Endodermal cell (in vitro differentiated cells): ENCODE data around the gene SCAF8. TPM values are rescaled to one million over a fixed set of nuclear protein-coding genes. Genes with fewer than 3 reads are reported as not detected.
"Not testable (repeated sequence)": the region's sequence is repeated elsewhere in the genome, so short reads cannot be mapped to it uniquely, and the experiment has no call there.

ENCODE experiments used
- DNase-seq: peaks from one replicate; pipeline ENCODE4 v3.0.0-alpha.2; 2017
- H3K27ac ChIP-seq: 2 replicates; pipeline ENCODE4 v1.5.1; 2013; ENCODE audit warnings: mild to moderate bottlenecking, low read depth, low read length, moderate library complexity
- H3K27me3 ChIP-seq: 2 replicates; pipeline ENCODE4 v1.6.1; 2013; ENCODE audit warnings: mild to moderate bottlenecking, low read length, moderate library complexity; ENCODE audit not compliant: insufficient read depth, control insufficient read depth, poor library complexity, severe bottlenecking
- H3K36me3 ChIP-seq: 2 replicates; pipeline ENCODE4 v1.7.0; 2013; ENCODE audit warnings: mild to moderate bottlenecking, low read length, moderate library complexity; ENCODE audit not compliant: control insufficient read depth, insufficient read depth
- H3K4me1 ChIP-seq: one replicate; pipeline ENCODE4 v1.7.0; 2013; ENCODE audit warnings: low read length; ENCODE audit not compliant: control insufficient read depth, insufficient read depth
- H3K4me3 ChIP-seq: 2 replicates; pipeline ENCODE4 v1.5.1; 2013; ENCODE audit warnings: mild to moderate bottlenecking, low read length, moderate library complexity
- H3K9ac ChIP-seq: 2 replicates; pipeline ENCODE4 v1.6.1; 2013; ENCODE audit warnings: mild to moderate bottlenecking, low read length, moderate library complexity; ENCODE audit not compliant: poor library complexity, severe bottlenecking; ENCODE audit errors: extremely low read depth
- H3K9me3 ChIP-seq: 2 replicates; pipeline ENCODE4 v1.6.1; 2013; ENCODE audit warnings: mild to moderate bottlenecking, low read length, moderate library complexity; ENCODE audit not compliant: control insufficient read depth
- H3K27ac Mint-ChIP-seq: 2 replicates; pipeline ENCODE4 v1.8.0; 2020; ENCODE audit warnings: mixed read lengths
- H3K27me3 Mint-ChIP-seq: 2 replicates; pipeline ENCODE4 v1.8.0; 2021; ENCODE audit warnings: mild to moderate bottlenecking, mixed read lengths; ENCODE audit not compliant: insufficient read depth
- H3K36me3 Mint-ChIP-seq: 2 replicates; pipeline ENCODE4 v1.8.0; 2020; ENCODE audit warnings: low read depth, mixed read lengths
- H3K4me1 Mint-ChIP-seq: 2 replicates; pipeline ENCODE4 v1.8.0; 2020; ENCODE audit warnings: mixed read lengths
- H3K4me3 Mint-ChIP-seq: 2 replicates; pipeline ENCODE4 v1.8.0; 2020; ENCODE audit warnings: mild to moderate bottlenecking, moderate library complexity, mixed read lengths
- H3K9me3 Mint-ChIP-seq: 2 replicates; pipeline ENCODE4 v1.8.0; 2020; ENCODE audit warnings: mild to moderate bottlenecking, mixed read lengths
- WGBS, 2 experiments: methylation state at CpG; one replicate each; pipeline versions ENCODE4 v1.1.5 to v1.1.7; 2013; ENCODE audit warnings: missing lambda C conversion rate in 2 of 2, mixed read lengths in 1 of 2; ENCODE audit not compliant: insufficient coverage in 1 of 2, insufficient read length in 1 of 2; 5-methylcytosine and 5-hydroxymethylcytosine counted together
- total RNA-seq, 2 donors: library from RNA; stranded (reverse); fragmentation: NEBNext Ultra II Directional in 1 of 2; extraction: Animal tissue kit (Norgen Biotek cat#: 25700) in 1 of 2; gene quantifications; 2 replicates in 1 of 2; 3 replicates in 1 of 2; pipeline ENCODE4 v1.2.1, GENCODE V29; 2021
- TF ChIP-seq, protein P1 (sequence below): fragments of 200-600 bp; sonication (generic); conservative IDR thresholded peaks from 2 replicates; pipeline ENCODE4 v1.5.0; 2021; ENCODE audit warnings: antibody characterized with exemption, mild to moderate bottlenecking

The SCAF8 gene
- total RNA-seq, 2 donors from 2014 or later, result 49.7 to 56.2 TPM

DNA sequence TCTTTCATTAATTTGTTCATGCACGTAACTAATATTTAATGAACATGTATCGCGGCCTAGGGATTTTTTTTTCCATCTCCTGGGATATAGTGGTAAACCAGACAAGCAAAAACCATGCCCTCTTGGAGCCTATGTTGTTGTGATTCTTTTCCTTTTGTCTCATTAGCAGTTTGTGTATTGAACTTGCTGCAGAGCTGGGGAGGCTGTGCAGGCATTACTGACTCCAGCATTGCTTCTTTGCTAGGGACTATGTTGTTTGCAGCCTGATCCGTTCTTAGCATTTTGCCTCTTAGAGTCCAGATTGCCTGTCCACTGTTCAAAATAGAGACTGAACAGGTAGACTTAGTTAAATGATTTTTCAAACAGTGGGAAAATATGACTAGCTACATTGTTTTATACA is 9.7 kb downstream of the SCAF8 start:
- H3K9me3 ChIP-seq, result no peaks in the 10 kb centered on the region
- no peak overlapping the region for H3K27ac ChIP-seq
- peaks cover 18% of the 10 kb centered on the region for H3K36me3 ChIP-seq
- H3K9ac ChIP-seq, result no peak overlapping the region
- peaks cover 9% of the 10 kb centered on the region for H3K4me1 ChIP-seq
- H3K27me3 Mint-ChIP-seq, result no peaks in the 10 kb centered on the region
- H3K4me3 Mint-ChIP-seq, result no peak overlapping the region
- WGBS, 2 experiments, result 94 to 100% methylated on average over 3 to 4 of the region's 4 CpGs
- DNase-seq, result no peak
- peak overlapping the region; percentile 40 for H3K27ac Mint-ChIP-seq
- peaks cover 23% of the 10 kb centered on the region for H3K36me3 Mint-ChIP-seq
- H3K27me3 ChIP-seq, result no peaks in the 10 kb centered on the region
- no peaks in the 10 kb centered on the region for H3K9me3 Mint-ChIP-seq
- peaks cover 30% of the 10 kb centered on the region for H3K4me1 Mint-ChIP-seq
- peak overlapping the region; percentile 19 for H3K4me3 ChIP-seq
- TF ChIP-seq, protein P1, sequence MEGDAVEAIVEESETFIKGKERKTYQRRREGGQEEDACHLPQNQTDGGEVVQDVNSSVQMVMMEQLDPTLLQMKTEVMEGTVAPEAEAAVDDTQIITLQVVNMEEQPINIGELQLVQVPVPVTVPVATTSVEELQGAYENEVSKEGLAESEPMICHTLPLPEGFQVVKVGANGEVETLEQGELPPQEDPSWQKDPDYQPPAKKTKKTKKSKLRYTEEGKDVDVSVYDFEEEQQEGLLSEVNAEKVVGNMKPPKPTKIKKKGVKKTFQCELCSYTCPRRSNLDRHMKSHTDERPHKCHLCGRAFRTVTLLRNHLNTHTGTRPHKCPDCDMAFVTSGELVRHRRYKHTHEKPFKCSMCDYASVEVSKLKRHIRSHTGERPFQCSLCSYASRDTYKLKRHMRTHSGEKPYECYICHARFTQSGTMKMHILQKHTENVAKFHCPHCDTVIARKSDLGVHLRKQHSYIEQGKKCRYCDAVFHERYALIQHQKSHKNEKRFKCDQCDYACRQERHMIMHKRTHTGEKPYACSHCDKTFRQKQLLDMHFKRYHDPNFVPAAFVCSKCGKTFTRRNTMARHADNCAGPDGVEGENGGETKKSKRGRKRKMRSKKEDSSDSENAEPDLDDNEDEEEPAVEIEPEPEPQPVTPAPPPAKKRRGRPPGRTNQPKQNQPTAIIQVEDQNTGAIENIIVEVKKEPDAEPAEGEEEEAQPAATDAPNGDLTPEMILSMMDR, result no peak

DNA sequence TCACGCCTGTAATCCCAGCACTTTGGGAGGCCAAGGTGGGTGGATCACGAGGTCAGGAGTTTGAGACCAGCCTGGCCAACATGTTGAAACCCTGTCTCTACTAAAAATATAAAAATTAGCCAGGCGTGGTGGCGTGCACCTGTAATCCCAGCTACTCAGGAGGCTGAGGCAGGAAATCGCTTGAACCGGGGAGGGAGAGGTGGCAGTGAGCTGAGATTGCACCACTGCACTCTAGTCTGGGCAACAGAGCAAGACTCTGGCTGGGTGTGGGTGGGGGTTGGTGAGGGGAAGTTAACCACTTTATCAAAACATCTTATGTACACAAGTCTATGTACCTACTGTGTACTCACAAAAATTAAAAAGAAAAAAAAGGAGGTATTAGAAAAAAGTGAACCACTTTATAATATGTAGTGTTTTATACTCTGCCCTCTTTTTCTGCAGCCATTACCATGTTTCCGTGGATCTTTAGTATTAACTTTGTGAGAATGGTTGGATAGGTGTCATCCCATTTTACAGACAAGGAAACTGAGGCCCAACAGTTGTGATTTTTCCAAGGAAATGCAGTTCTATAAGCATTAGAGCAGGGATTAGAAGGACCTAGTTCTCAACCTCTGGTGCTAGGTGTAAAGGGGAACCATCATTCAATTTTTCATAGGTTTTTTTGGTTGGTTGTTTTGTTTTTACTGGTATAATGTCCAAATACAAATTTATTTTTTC is 11.0 kb downstream of the SCAF8 start:
- not testable (repeated sequence) for H3K27ac ChIP-seq, DNase-seq, H3K9ac ChIP-seq, H3K9me3 ChIP-seq, H3K4me1 ChIP-seq, H3K27me3 ChIP-seq, H3K9me3 Mint-ChIP-seq, H3K4me3 Mint-ChIP-seq, H3K27ac Mint-ChIP-seq, H3K4me3 ChIP-seq, H3K27me3 Mint-ChIP-seq
- Mint-ChIP-seq H3K36me3 (peaks cover 23% of the 10 kb centered on the region), H3K4me1 (peaks cover 18% of the 10 kb centered on the region)
- H3K36me3 ChIP-seq, result peaks cover 18% of the 10 kb centered on the region
- WGBS, 2 experiments, result 81 to 99% methylated on average over 6 to 7 of the region's 7 CpGs

DNA sequence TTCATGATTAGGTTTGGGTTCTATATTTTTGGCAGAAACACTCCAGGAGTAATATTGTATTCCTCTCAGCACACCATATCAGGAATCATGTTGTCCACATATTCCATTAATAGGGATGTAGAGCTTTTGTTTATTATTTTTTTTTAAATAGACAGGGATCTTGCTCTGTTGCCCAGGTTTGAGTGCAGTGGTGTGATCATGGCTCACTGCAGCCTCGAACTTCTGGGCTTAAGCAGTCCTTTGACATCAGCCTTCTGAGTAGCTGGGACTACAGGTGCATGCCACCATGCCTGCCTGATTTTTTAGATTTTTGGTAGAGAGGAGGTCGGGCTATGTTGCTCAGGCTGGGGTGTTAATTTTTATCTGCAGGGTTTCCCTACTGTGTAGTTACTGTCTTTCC is 12.0 kb downstream of the SCAF8 start:
- no peaks in the 10 kb centered on the region for H3K27me3 Mint-ChIP-seq
- TF ChIP-seq, protein P1, result no peak
- 92 to 94% methylated on average over 2 of the region's 2 CpGs for WGBS, 2 experiments

DNA sequence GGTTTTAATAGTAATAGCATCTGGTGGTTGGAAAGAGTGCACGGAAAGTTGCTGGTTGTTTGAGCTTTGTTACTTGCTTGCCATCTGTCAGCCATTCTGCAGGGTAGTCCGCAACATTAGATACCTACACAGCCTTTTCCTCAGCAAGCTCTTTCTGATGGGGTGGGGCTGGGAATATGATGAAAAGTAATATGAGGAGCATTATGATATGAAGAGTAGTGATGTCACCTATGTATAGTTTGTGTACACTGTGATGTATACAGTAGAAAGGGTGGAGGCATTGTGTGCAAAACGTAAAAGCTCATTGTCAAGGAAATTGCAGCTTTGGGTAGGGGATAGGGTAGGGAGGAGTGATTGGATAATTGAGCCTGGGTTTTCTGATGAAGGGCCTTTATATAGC is 16.1 kb downstream of the SCAF8 start:
- no peaks in the 10 kb centered on the region for H3K27me3 ChIP-seq
- peaks cover 15% of the 10 kb centered on the region for H3K36me3 Mint-ChIP-seq
- H3K9me3 ChIP-seq, result no peaks in the 10 kb centered on the region
- no peak overlapping the region for H3K27ac Mint-ChIP-seq
- no peak overlapping the region for H3K9ac ChIP-seq
- H3K4me1 ChIP-seq, result no peaks in the 10 kb centered on the region
- H3K4me3 Mint-ChIP-seq, result no peak overlapping the region
- peaks cover 6% of the 10 kb centered on the region for H3K36me3 ChIP-seq
- peaks cover 23% of the 10 kb centered on the region for H3K4me1 Mint-ChIP-seq
- H3K27ac ChIP-seq, result no peak overlapping the region
- no peak overlapping the region for H3K4me3 ChIP-seq
- TF ChIP-seq, protein P1, result no peak
- WGBS, 2 experiments, result 97 to 100% methylated on average over 1 to 3 of the region's 3 CpGs
- no peak for DNase-seq
- no peaks in the 10 kb centered on the region for H3K27me3 Mint-ChIP-seq
- H3K9me3 Mint-ChIP-seq, result no peaks in the 10 kb centered on the region

More for the DNA sequence above, 12.0 kb downstream of the SCAF8 start:
- peaks cover 18% of the 10 kb centered on the region for H3K36me3 ChIP-seq
- no peak for DNase-seq
- H3K9me3 ChIP-seq, result no peaks in the 10 kb centered on the region
- Mint-ChIP-seq H3K4me1 (peaks cover 25% of the 10 kb centered on the region), H3K36me3 (peaks cover 23% of the 10 kb centered on the region), H3K27ac (no peak overlapping the region), H3K9me3 (no peaks in the 10 kb centered on the region), H3K4me3 (no peak overlapping the region)
- no peak overlapping the region for H3K9ac ChIP-seq
- no peak overlapping the region for H3K4me3 ChIP-seq
- peaks cover 2% of the 10 kb centered on the region for H3K4me1 ChIP-seq
- H3K27me3 ChIP-seq, result no peaks in the 10 kb centered on the region
- no peak overlapping the region for H3K27ac ChIP-seq
